GM18526 (cell line): ENCODE data around the gene TSPAN15.

Experiments
- POLR2A ChIP-seq: IDR thresholded peaks from 3 replicates; pipeline ENCODE4 v1.6.1; 2011; ENCODE audit not compliant: insufficient read length; ENCODE audit errors: extremely low read depth

TSPAN15 gene

GRCh38 chr10:69451209-69451783 lies at the start of gene TSPAN15:
Gene TSPAN15, plus strand, starts transcription at chr10:69451465. Its CDS starts 130 bp downstream, at chr10:69451595.
- TF ChIP-seq POLR2A = no peak

- no peak for TF ChIP-seq POLR2A
Observed at GRCh38 chr10:69402386-69402785, 48.9 kb upstream of the TSPAN15 start.

DNA sequence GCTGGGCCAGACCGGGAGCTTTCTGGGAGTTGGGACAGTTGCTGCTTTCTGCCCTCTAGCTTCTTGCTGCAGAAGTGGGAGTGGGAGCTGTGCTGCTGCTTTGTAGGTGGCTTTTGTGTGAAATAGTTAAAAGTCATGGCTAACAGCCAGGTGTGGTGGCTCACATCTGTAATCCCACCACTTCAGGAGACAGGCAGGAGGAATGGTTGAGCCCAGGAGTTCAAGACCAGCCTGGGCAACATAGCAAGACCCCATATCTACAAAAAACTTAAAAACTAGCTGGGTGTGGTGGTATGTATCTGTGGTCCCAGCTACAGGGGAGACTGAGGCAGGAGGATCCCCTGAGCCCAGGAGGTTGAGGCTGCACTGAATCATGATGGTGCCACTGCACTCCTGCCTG lies 48.2 kb upstream of the TSPAN15 start:
- TF ChIP-seq POLR2A = no peak

GRCh38 chr10:69403519-69403918 lies 47.7 kb upstream of the TSPAN15 start:
- no peak for TF ChIP-seq POLR2A

DNA sequence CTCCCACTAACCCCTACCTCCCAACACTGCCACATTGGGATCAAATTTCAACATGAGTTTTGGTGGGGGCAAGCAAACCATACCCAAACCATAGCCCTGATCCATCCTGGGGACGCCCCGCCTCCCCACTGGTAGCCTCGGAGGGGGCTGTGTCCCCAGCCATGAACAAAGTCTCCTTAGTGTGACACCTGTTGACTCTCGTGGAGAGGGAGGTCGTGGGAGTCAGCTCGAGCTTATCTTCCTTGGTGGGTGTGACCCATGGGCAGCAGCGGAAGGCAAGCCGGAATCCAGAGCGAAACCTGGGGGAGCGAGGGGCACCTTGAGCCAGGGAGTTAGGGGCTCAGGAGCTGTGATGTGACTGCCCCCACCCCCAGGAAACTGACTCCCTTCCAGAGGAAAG lies 46.5 kb upstream of the TSPAN15 start:
- TF ChIP-seq POLR2A = no peak

DNA sequence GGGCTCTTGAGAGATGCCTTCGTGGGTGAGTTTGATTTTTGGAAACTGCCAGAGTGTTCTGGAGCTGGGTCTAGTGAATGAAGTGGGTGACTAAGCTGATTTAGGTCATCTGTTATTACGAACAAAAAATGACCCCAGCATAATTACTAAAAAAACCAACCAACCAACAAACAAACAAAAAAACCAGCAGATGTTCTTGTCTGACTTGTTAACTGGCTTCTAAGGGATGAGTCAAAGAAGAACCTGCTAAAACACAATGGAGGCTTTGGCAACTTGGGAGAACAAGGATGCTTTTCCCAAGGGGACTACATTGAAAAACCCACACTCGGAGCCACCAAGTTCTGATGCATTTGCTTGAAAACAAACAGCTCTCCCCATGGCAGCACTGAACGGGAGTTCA lies 46.0 kb upstream of the TSPAN15 start:
- no peak for TF ChIP-seq POLR2A

DNA sequence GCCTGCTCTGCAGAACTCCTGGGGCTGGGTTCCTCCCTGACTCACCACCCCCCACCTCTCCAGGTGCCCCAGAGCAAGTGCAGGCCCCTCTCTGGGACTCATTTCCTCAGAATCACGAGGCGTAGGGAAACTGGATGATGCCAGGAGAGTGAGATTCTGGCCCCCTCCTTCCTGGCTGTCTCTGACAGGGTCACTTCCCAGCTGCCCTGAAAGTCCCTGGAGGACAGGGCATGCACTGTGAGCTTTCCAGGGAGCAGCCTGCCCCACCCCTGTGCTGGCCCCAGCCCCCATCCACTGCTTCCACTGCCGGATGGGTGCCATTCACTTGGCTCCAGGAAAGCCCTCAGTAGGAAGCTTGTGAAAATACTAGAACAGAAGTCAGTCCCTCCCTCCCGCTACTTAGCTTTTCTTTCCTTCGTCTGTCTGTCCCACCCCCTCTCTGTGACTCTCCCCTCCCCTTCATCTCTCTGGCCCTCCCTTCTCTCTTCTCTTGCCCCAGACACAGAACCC lies 44.9 kb upstream of the TSPAN15 start:
- TF ChIP-seq POLR2A = no peak

DNA sequence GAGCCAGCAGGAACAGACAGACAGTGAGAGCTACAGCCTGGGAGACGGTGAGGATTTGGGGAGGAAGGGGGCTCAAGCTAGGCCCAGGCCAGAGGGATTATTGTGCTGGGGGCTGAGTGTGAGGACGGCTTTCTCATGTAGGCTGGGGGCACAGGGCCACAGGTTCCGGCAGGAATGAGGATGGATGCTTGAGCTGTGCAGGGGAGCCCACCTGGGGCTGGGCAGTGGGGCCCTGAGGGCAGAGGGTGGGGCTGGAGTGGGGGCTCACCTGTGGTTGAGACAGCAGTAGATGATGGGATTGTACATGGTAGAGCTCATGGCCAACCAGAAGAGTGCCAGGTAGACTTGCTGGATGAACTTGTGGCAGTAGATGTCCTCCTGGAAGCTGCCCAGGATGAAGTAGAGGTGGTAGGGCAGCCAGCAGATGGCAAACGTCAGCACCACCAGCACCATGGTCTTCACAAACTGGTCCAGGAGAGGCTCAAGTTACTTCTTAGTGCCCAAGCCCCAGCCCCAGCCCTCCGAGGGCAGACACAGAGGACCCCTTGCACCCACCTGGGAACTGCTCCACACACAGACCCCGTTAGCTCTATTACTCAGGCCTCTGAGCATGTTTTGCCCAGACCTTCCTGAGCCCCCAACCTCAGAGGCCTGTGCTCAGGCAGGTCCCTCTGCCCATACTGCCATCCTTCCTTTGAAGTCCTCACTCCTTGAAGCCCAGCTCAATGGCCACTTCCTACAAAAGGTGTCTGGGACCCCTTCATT lies 44.3 kb upstream of the TSPAN15 start:
- TF ChIP-seq POLR2A = no peak

DNA sequence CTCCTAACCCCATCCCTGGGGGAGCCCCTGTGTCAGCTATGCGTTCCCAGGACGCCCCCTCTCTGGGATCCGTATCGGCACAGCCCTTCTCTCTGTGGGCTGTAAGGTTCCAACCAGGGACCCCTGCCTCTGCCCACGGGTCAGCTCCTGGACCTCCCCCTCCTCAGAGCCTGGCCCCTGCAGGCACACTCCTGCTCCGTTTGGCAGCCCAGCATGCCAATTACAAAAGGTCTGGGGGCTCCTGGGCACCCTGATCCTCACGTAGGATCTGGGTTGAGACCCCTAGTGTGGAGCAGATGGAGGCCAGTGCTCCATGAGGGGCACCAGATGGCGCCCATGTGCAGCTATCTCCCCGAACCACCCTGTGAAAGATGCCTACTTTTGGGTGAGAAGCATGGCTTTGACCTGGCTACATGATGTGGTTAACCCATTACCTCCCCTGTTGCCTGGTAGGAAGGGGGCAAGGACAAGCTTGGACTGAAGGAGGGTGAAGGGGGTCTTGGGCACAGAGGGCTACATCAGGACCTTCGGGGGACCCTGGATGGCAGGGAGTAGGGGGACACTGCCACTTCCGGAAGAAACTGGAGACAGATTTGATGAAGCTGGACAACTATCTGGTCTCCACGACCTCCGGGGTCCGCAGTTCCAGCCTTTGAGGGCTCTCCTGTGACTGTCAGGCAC lies 43.5 kb upstream of the TSPAN15 start:
- no peak for TF ChIP-seq POLR2A

GRCh38 chr10:69408318-69409175 lies 42.7 kb upstream of the TSPAN15 start:
- TF ChIP-seq POLR2A = peak; percentile 21

DNA sequence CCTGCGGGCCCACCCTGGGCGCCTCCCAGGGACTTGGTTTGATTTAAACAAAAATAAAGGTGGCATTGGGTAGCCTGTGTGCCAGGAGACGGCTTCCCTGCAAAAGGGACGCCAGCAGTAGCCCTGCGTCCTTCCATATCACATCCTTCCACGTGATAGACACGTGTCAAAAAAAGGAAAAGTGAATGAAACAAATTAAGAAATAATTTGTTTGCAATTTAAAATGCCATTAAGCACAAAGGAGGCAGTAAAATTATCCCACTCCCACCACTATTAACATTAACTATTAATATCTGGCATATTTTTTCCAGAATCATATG lies 42.1 kb upstream of the TSPAN15 start:
- TF ChIP-seq POLR2A = no peak

DNA sequence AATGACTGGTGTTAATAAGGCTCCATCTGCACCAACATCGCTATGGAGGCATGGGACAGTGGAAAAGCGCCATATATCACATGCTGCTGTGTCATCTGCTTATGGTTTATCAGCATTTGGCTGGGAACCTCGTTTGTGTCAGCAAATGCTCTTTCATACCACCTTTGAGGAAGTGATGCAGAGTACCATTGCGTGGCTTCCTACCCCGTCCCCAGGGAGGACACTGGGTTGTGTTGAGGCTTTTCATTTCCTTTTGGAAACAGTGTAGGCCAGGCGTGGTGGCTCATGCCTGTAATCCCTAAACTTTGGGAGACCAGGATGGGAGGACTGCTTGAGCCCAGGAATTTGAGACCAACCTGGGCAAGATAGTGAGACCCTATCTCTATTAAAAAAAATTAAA lies 41.3 kb upstream of the TSPAN15 start:
- no peak for TF ChIP-seq POLR2A

DNA sequence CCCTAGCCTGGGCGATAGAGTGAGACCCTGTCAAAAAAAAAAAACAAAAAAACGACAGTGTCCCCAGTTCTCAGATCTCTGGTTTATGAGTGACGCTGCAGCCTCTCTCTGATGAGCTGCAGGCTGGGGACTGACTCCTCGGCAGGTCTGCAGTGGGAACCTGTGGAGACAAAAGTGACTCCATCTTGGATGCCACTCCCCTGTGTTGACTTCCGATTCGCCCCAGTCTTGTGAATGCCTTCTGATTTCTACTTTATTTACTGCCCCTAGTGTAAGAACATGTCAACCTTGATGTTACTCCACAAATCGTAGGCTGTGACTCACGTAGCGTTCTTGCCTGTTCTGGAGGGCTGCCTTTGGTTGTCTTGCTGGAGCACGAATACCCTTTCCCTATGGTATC lies 40.8 kb upstream of the TSPAN15 start:
- TF ChIP-seq POLR2A = no peak

DNA sequence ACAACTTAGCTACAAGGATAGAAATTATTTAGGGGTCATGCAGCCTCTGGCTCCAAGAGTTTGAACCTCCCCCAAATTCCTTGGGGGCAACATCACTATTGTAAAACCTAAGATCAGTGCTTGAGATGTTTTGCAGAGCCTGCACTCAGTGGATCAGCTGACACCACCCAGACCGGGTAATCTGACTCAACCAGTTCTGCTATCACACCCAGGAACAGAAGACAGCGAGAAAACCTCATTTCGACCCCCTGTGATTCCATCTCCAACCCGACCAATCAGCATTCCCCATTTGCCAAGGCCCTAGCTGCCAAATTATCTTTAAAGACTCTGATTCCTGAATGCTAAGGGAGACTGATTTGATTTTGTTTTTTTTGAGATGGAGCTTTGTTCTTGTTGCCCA lies 39.8 kb upstream of the TSPAN15 start:
- TF ChIP-seq POLR2A = no peak

DNA sequence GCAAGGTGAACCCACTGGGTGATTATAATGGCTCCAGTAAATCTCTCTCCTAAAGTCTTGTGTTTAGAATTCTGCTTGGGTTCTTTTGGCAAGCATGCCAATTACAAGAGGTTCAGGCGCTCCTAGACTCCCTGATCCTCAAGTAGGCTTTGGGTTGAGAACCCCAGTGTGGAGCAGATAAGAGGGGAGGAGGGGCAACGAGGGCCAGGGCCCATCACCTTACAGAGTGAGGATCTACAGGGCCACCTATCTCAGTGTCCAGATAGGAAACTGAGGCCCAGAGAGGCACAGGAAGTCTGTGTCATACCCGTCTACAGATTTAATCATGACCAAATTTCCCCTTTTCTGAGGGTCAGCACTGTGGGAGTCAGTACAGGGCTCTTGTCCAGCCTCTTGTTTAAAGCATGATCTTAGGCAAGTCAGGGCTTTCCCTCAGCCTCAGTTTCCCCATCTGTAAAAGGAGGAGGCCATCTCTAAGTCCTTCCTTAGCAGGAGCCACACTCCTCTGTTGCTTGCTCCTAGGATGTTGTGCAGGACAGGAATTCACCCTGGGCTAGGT lies 39.0 kb upstream of the TSPAN15 start:
- TF ChIP-seq POLR2A = no peak
